22Rv1 (cell line): Measurements from ENCODE around the gene MRPS7.
"Not testable (repeated sequence)": the region's sequence is repeated elsewhere in the genome, so short reads cannot be mapped to it uniquely, and the experiment has no call there.

Source experiments
- H3K27ac ChIP-seq: fragments of 450-650 bp; 2 replicates; pipeline ENCODE4 v1.5.1; 2017
- ZFX ChIP-seq: fragments of 450-650 bp; IDR thresholded peaks from 2 replicates; pipeline ENCODE4 v1.6.1; 2017; ENCODE audit warnings: antibody characterized with exemption, borderline replicate concordance
- TF ChIP-seq, protein P1 (sequence below): fragments of 450-650 bp; IDR thresholded peaks from 2 replicates; pipeline ENCODE4 v1.5.1; 2017; ENCODE audit warnings: mild to moderate bottlenecking

MRPS7 gene

DNA sequence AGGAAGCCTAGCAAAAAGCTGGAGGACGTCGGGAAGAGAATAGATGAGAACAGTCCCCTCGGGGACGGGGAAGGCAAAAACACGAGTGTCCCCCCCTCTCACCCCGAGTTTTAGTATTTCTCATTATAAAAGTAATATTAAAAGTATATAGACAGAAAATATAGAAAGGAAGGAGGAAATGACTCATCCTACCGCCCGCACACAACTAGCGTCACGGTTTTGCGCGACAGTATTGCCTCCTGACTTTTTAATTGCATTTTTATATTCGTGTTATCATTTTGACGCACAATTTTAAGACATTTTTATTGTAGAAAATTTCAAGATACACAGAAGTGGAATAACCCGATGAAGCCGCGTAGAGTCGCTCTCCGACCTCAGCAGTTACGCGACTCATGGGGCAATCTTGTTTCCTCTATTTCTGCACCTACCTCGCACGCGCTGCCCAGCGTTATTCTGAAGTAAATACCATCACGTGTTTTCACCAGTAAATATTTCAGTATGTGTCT, 28.2 kb downstream of the MRPS7 start:
- no peak for TF ChIP-seq ZFX
- TF ChIP-seq, protein P1, sequence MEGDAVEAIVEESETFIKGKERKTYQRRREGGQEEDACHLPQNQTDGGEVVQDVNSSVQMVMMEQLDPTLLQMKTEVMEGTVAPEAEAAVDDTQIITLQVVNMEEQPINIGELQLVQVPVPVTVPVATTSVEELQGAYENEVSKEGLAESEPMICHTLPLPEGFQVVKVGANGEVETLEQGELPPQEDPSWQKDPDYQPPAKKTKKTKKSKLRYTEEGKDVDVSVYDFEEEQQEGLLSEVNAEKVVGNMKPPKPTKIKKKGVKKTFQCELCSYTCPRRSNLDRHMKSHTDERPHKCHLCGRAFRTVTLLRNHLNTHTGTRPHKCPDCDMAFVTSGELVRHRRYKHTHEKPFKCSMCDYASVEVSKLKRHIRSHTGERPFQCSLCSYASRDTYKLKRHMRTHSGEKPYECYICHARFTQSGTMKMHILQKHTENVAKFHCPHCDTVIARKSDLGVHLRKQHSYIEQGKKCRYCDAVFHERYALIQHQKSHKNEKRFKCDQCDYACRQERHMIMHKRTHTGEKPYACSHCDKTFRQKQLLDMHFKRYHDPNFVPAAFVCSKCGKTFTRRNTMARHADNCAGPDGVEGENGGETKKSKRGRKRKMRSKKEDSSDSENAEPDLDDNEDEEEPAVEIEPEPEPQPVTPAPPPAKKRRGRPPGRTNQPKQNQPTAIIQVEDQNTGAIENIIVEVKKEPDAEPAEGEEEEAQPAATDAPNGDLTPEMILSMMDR, result peak; percentile 37; the same call in 1 of the 2 replicates
- H3K27ac ChIP-seq, result peak overlapping the region; percentile 75

DNA sequence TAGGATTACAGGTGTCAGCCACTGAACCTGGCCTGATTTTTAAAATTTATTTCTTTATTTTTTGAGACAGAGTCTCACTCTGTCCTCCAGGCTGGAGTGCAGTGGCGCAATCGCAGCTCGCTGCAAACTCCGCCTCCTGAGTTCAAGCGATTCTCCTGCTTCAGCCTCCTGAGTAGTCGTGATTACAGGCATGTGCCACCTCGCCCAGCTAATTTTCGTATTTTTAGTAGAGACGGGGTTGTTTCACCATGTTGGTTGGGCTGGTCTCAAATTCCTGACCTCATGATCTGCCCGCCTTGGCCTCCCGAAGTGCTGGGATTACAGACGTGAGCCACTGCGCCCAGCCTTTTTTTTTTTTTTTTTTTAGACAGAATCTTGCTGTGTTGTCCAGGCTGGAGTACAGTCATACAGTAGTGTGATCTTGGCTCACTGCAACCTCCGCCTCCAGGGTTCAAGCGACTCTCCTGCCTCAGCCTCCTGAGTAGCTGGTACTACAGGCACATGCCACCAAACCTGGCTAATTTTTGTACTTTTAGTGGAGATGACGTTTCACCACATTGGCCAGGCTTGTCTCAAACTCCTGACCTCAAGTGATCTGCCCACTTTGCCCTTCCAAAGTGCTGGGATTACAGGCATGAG, 31.2 kb downstream of the MRPS7 start:
- not testable (repeated sequence) for H3K27ac ChIP-seq

DNA sequence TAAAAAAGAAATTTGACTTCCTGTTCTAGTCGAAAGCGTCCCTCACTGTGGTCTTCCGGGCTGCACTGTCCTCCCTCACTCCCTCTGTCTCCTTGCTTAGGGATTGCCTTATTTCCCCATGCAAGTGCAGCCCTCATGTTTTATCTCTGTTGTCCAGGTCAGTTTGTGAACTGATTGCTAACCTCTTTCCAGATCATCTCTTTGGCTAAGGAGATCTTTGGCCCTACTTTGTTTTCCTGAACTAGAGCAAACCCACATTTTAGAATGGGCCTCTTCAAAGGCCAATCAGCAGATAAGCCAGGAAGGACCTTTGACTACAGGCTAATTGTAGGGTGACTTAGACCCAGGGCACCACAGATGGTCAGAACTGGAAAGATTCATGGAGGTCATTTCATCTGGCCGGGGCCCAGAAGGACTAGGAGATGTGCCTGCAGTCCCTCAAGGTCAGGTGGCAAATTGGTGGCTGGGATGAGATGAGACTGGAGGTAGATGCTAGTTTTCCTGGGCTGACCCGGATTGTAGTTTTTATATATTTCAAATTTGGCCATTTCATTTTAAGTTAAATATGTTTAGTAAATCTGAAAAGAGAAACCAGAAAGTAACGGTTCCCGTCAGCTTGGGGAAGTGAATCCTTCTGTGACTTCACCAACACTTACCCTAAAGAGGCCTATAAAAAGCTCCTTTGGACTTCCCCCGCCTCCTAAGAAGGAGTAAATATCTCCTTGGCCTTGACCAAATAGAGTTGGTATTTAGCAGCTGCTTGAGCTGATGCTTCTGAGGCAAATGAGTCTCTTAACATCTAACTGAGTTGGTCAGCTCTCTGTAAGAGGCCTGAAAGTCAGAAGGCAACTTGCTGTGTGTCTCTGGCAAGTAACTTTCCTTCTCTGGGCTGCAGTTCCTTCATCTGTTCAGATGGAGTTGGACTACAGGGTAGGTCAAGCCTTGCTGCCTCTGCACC, 33.8 kb downstream of the MRPS7 start:
- H3K27ac ChIP-seq, result no peak overlapping the region
- no peak for TF ChIP-seq ZFX
- TF ChIP-seq, protein P1, result no peak

DNA sequence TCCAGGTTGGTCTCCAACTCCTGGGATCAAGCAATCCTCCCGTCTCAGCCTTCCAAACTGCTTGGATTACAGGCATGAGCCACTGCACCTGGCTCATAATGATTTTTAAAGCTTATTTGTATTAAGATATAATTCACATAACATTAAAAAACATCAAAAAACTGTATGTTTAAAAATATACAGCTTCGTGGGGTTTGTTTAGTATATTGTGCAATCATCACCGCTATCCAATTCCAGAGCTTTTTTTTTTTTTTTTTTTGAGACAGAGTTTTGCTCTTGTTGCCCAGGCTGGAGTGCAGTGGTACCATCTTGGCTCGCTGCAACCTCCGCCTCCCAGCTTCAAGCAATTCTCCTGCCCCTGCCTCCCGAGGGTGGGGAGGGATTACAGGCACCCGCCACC, 38.6 kb downstream of the MRPS7 start:
- no peak overlapping the region for H3K27ac ChIP-seq
- TF ChIP-seq, protein P1, result no peak
- TF ChIP-seq ZFX, result no peak

DNA sequence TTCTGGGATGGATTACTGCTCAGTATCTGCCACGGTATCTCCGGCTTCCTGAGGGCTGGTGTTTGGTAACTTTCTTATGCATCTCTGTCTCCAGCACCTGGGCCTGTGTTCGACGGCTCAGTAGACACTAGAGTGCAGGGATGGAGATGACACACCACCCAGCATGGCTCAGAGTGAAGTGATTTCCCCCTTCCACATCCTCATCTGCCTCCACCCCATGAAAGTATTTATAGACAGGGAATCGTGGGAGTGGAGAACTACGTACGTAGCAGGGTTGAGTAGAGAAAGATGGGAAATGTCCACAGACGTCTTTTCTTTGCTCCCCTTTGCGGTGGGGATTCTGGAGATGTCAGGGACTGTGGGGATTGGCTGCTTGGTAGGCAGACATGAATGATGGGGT, 39.4 kb downstream of the MRPS7 start:
- TF ChIP-seq ZFX, result no peak
- TF ChIP-seq, protein P1, result no peak
- no peak overlapping the region for H3K27ac ChIP-seq

DNA sequence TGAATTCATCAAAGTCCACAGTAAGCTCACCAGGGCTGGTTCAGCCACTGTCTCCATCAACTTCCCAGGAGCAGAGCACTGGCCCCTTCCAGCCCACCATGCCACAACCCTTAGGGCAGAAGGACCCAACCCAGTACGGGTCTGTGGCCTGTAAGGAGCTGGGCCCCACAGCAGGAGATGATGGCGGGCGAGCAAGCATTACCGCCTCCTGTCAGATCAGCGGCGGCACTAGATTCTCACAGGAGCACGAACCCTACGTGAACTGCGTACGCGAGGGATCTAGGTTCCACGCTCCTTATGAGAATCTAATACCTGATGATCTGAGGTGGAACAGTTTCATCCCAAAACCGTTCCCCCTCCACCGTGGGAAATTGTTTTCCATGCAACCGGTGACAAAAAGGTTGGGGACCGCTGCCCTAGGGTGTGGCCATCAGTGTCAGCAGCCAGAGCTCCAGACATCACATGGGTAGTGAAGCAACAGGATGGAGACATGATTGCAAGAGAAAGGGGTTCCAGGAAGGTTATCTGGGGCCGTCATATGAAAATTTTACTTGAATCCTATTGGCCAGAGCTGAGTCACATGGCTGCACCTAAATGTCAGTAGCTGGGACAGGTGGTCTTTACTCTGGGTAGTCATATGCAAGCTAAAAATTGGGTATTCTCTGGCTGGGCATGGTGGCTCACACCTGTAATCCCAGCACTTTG, 40.0 kb downstream of the MRPS7 start:
- TF ChIP-seq, protein P1, result no peak
- no peak for TF ChIP-seq ZFX
- no peak overlapping the region for H3K27ac ChIP-seq

DNA sequence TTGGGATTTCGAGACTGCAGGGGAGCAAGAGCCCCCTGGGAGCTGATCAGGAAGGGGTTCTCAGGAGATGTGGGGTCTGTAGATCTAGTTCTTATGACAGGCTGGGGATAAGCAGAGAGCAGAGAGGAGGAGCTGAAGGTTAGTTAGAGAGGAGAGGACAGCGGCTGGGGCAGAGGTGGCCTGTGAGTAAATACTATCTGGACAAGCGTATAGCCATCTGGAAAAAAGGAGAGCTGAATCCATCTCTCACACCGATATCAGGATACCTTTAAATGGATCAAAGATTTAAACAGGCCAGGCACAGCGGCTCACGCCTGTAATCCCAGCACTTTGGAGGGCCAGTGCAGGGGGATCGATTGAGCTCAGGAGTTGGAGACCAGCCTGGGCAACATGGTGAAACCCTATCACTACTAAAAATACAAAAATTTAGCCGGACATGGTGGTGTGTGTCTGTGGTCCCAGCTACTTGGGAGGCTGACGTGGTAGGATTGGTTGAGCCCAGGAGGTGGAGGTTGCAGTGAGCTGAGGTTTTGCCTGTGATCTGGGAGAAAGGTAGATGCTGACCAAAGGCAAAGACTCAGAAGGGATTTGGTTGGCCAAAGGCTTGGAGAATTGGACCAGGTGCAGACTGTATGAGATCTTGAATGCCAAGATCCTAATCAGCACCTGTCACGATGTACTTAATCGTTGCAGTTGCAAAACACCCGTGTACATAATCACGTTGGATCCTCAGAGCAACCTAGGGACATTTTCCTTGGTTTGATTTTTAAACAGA, 46.5 kb downstream of the MRPS7 start:
- peak overlapping the region; percentile 66 for H3K27ac ChIP-seq
- no peak for TF ChIP-seq ZFX
- TF ChIP-seq, protein P1, result no peak
